ENCODE data around the gene ETNK1.

ETNK1 gene

GRCh38 chr12:22665476-22665875 lies 40.5 kb downstream of the ETNK1 start:
- TF ChIP-seq CTCF (IDR thresholded peaks at IDR 0.05; ENCODE audit: low read length) (no peak), EZH2 (IDR thresholded peaks at IDR 0.05; ENCODE audit: borderline replicate concordance, low read length) (no peak)
- no peak overlapping the region for H3K4me2 ChIP-seq (ENCODE audit: low read length)
- no peak overlapping the region for H3K9ac ChIP-seq (ENCODE audit: low read length)
- H2AFZ ChIP-seq (ENCODE audit: low read length): no peak overlapping the region
- H3K27ac ChIP-seq (ENCODE audit: low read depth, low read length, poor library complexity, severe bottlenecking): no peak overlapping the region
- H3K9me3 ChIP-seq (ENCODE audit: low read length): no peaks in the 10 kb centered on the region
- peaks cover 40% of the 10 kb centered on the region for H3K36me3 ChIP-seq (ENCODE audit: insufficient read depth, low read length)
- H3K4me1 ChIP-seq (ENCODE audit: insufficient read depth, low read length, severe bottlenecking): no peaks in the 10 kb centered on the region
- no peaks in the 10 kb centered on the region for H3K9me2 ChIP-seq (ENCODE audit: low read depth, low read length)
- no peaks in the 10 kb centered on the region for H3K27me3 ChIP-seq (ENCODE audit: insufficient read depth, low read length)
- H3K4me3 ChIP-seq (ENCODE audit: low read depth, low read length, poor library complexity, severe bottlenecking): no peak overlapping the region
- H3K79me2 ChIP-seq (ENCODE audit: insufficient read depth, low read length): no peaks in the 10 kb centered on the region
- no peaks in the 10 kb centered on the region for H4K20me1 ChIP-seq (ENCODE audit: insufficient read depth, low read length)
- no peaks in the 10 kb centered on the region for H3F3A ChIP-seq (ENCODE audit: insufficient read depth, low read length)

GRCh38 chr12:22667122-22667521 lies 42.2 kb downstream of the ETNK1 start:
- H3K27me3 ChIP-seq (ENCODE audit: insufficient read depth, low read length): no peaks in the 10 kb centered on the region
- no peaks in the 10 kb centered on the region for H3K4me1 ChIP-seq (ENCODE audit: insufficient read depth, low read length, severe bottlenecking)
- H3K36me3 ChIP-seq (ENCODE audit: insufficient read depth, low read length): peaks cover 32% of the 10 kb centered on the region
- no peak overlapping the region for H3K27ac ChIP-seq (ENCODE audit: low read depth, low read length, poor library complexity, severe bottlenecking)
- no peak overlapping the region for H3K4me2 ChIP-seq (ENCODE audit: low read length)
- no peaks in the 10 kb centered on the region for H3K9me2 ChIP-seq (ENCODE audit: low read depth, low read length)
- no peak overlapping the region for H3K9ac ChIP-seq (ENCODE audit: low read length)
- no peaks in the 10 kb centered on the region for H4K20me1 ChIP-seq (ENCODE audit: insufficient read depth, low read length)
- H2AFZ ChIP-seq (ENCODE audit: low read length): no peak overlapping the region
- H3K9me3 ChIP-seq (ENCODE audit: low read length): no peaks in the 10 kb centered on the region
- no peaks in the 10 kb centered on the region for H3F3A ChIP-seq (ENCODE audit: insufficient read depth, low read length)
- no peak for TF ChIP-seq EZH2 (IDR thresholded peaks at IDR 0.05; ENCODE audit: borderline replicate concordance, low read length)
- TF ChIP-seq CTCF (IDR thresholded peaks at IDR 0.05; ENCODE audit: low read length): no peak
- H3K4me3 ChIP-seq (ENCODE audit: low read depth, low read length, poor library complexity, severe bottlenecking): no peak overlapping the region
- no peaks in the 10 kb centered on the region for H3K79me2 ChIP-seq (ENCODE audit: insufficient read depth, low read length)

GRCh38 chr12:22668441-22668840 lies 43.5 kb downstream of the ETNK1 start:
- no peak overlapping the region for H2AFZ ChIP-seq (ENCODE audit: low read length)

More at GRCh38 chr12:22668441-22668840, 43.5 kb downstream of the ETNK1 start:
- Histone ChIP-seq H3K36me3 (ENCODE audit: insufficient read depth, low read length) (peaks cover 24% of the 10 kb centered on the region), H3K4me3 (ENCODE audit: low read depth, low read length, poor library complexity, severe bottlenecking) (no peak overlapping the region), H3K9me3 (ENCODE audit: low read length) (no peaks in the 10 kb centered on the region), H4K20me1 (ENCODE audit: insufficient read depth, low read length) (no peaks in the 10 kb centered on the region), H3K9me2 (ENCODE audit: low read depth, low read length) (no peaks in the 10 kb centered on the region), H3K27me3 (ENCODE audit: insufficient read depth, low read length) (no peaks in the 10 kb centered on the region), H3K9ac (ENCODE audit: low read length) (no peak overlapping the region), H3K27ac (ENCODE audit: low read depth, low read length, poor library complexity, severe bottlenecking) (no peak overlapping the region), H3K4me1 (ENCODE audit: insufficient read depth, low read length, severe bottlenecking) (no peaks in the 10 kb centered on the region), H3K79me2 (ENCODE audit: insufficient read depth, low read length) (no peaks in the 10 kb centered on the region), H3K4me2 (ENCODE audit: low read length) (no peak overlapping the region), H3F3A (ENCODE audit: insufficient read depth, low read length) (peaks cover 1% of the 10 kb centered on the region; the same call in 1 of the 2 replicates)
- no peak for TF ChIP-seq CTCF (IDR thresholded peaks at IDR 0.05; ENCODE audit: low read length)
- no peak for TF ChIP-seq EZH2 (IDR thresholded peaks at IDR 0.05; ENCODE audit: borderline replicate concordance, low read length)
